HEK293T (cell line): ENCODE measurements around the gene DAG1.

ENCODE experiments used
- CTCF ChIA-PET: fragments of 350-600 bp; formaldehyde crosslinking; extraction: SDS; loops from one replicate; lab custom pipeline; 2021; ENCODE audit warnings: antibody characterized with exemption, inconsistent platforms; lab: Yijun Ruan, JAX
- POLR2A ChIA-PET: fragments of 350-600 bp; formaldehyde crosslinking; extraction: SDS; loops from one replicate; lab custom pipeline; 2020; ENCODE audit warnings: antibody characterized with exemption, inconsistent platforms; lab: Yijun Ruan, JAX
- DNase-seq: peaks from one replicate; pipeline ENCODE4 v3.0.0; 2012; ENCODE audit warnings: mixed read lengths; ENCODE audit errors: extremely low spot score
- ARNT ChIP-seq: fragments of 450-650 bp; IDR thresholded peaks from 2 replicates; pipeline ENCODE4 v1.6.1; 2017; ENCODE audit warnings: mild to moderate bottlenecking
- BHLHE40 ChIP-seq: fragments of 450-650 bp; IDR thresholded peaks from 2 replicates; pipeline ENCODE4 v1.6.1; 2016; ENCODE audit warnings: mild to moderate bottlenecking, moderate library complexity, borderline replicate concordance
- CTBP1 ChIP-seq: fragments of 450-650 bp; IDR thresholded peaks from 2 replicates; pipeline ENCODE4 v1.6.1; 2016; ENCODE audit warnings: borderline replicate concordance
- ELF4 ChIP-seq: fragments of 450-650 bp; IDR thresholded peaks from 2 replicates; pipeline ENCODE4 v1.6.1; 2017; ENCODE audit warnings: antibody characterized with exemption
- FOXA1 ChIP-seq: fragments of 450-650 bp; IDR thresholded peaks from 2 replicates; pipeline ENCODE4 v1.6.1; 2016; ENCODE audit warnings: mild to moderate bottlenecking
- FOXK2 ChIP-seq: fragments of 450-650 bp; IDR thresholded peaks from 2 replicates; pipeline ENCODE4 v1.6.1; 2016; ENCODE audit warnings: mild to moderate bottlenecking
- FOXM1 ChIP-seq: fragments of 450-650 bp; IDR thresholded peaks from 2 replicates; pipeline ENCODE4 v1.6.1; 2017; ENCODE audit warnings: mild to moderate bottlenecking, borderline replicate concordance
- HDGF ChIP-seq: fragments of 450-650 bp; IDR thresholded peaks from 2 replicates; pipeline ENCODE4 v1.6.1; 2017; ENCODE audit warnings: antibody characterized with exemption, borderline replicate concordance
- L3MBTL2 ChIP-seq: fragments of 450-650 bp; conservative IDR thresholded peaks from 2 replicates; pipeline ENCODE4 v1.6.1; 2016; ENCODE audit warnings: mild to moderate bottlenecking
- LEF1 ChIP-seq: fragments of 450-650 bp; IDR thresholded peaks from 2 replicates; pipeline ENCODE4 v1.6.1; 2017; ENCODE audit warnings: mild to moderate bottlenecking, borderline replicate concordance
- NFRKB ChIP-seq: fragments of 450-650 bp; IDR thresholded peaks from 2 replicates; pipeline ENCODE4 v1.6.1; 2016; ENCODE audit warnings: mild to moderate bottlenecking, moderate library complexity
- PKNOX1 ChIP-seq: fragments of 450-650 bp; IDR thresholded peaks from 2 replicates; pipeline ENCODE4 v1.6.1; 2016
- SP1 ChIP-seq: fragments of 450-650 bp; IDR thresholded peaks from 2 replicates; pipeline ENCODE4 v1.6.1; 2017
- SUZ12 ChIP-seq: fragments of 450-650 bp; IDR thresholded peaks from 2 replicates; pipeline ENCODE4 v1.6.1; 2016; ENCODE audit warnings: mild to moderate bottlenecking
- TARDBP ChIP-seq: fragments of 450-650 bp; IDR thresholded peaks from 2 replicates; pipeline ENCODE4 v1.6.1; 2016
- ZNF384 ChIP-seq: fragments of 450-650 bp; IDR thresholded peaks from 2 replicates; pipeline ENCODE4 v1.6.1; 2016

Gene DAG1

GRCh38 chr3:49469936-49470713 is at the start of gene DAG1:
DAG1 (plus strand) TSS chr3:49470267; CDS start chr3:49510535, 40,268 bp downstream.
- TF ChIP-seq FOXM1 (no peak), FOXA1 (no peak), ELF4 (no peak), L3MBTL2 (no peak), TARDBP (no peak), SUZ12 (no peak), FOXK2 (no peak), CTBP1 (peak; percentile 82), PKNOX1 (peak; percentile 79), LEF1 (no peak), ZNF384 (no peak), ARNT (no peak; the same call in 1 of the 2 replicates)
- POLR2A ChIA-PET = interaction anchor here (0.7 to 3.4 kb wide), 19 partner anchors 10 to 376 kb away, joined by 3 to 20 read pairs (median 4); partner anchors contain the start of genes NICN1, QRICH1, RHOA and TCTA
- peak; percentile 98 for DNase-seq
- CTCF ChIA-PET = interaction anchor here (1.3 to 2.6 kb wide), 3 partner anchors 21 to 356 kb away, joined by 4 to 5 read pairs (median 4); partner anchors contain the start of gene USP4

GRCh38 chr3:49421890-49422378 is 48.1 kb upstream of the DAG1 start:
- TF ChIP-seq FOXM1 (no peak), ARNT (no peak), FOXK2 (no peak), NFRKB (no peak), SUZ12 (no peak)
- DNase-seq = no peak
- ChIA-PET CTCF (no interaction called here), POLR2A (interaction anchor here (0.7 to 2.0 kb wide), 3 partner anchors 9 to 82 kb away, joined by 3 to 12 read pairs (median 4); partner anchors contain the start of genes RHOA, TCTA and USP4)

GRCh38 chr3:49422379-49423248 is 47.5 kb upstream of the DAG1 start, which contains the start of gene AMT:
AMT (minus strand) TSS chr3:49422473; CDS start chr3:49422450, 23 bp downstream.
- TF ChIP-seq ELF4 (no peak), SUZ12 (no peak), FOXA1 (no peak), NFRKB (no peak), CTBP1 (no peak), SP1 (no peak), LEF1 (no peak), FOXM1 (no peak), HDGF (no peak), ZNF384 (no peak), BHLHE40 (no peak), TARDBP (no peak), ARNT (no peak)
- CTCF ChIA-PET = no interaction called here
- no peak for DNase-seq
- POLR2A ChIA-PET = interaction anchor here (0.7 to 2.0 kb wide), 2 partner anchors 10 to 82 kb away, joined by 4 to 12 read pairs; partner anchors contain the start of genes RHOA, TCTA and USP4

- ChIA-PET POLR2A (interaction anchor here (3.4 kb wide), 1 partner anchor 13 kb away, joined by 12 read pairs; the partner anchor contains the start of genes RHOA and TCTA), CTCF (no interaction called here)
- no peak for TF ChIP-seq ARNT
Measured at GRCh38 chr3:49424816-49425215, 45.3 kb upstream of the DAG1 start.

GRCh38 chr3:49427586-49427985 is 42.5 kb upstream of the DAG1 start:
- CTCF ChIA-PET = no interaction called here
- DNase-seq = no peak
- POLR2A ChIA-PET = interaction anchor here (2.0 to 2.5 kb wide), 2 partner anchors 11 to 15 kb away, joined by 11 to 16 read pairs; partner anchors contain the start of genes RHOA and TCTA
- TF ChIP-seq SUZ12 (no peak), ZNF384 (no peak), TARDBP (no peak), HDGF (no peak), CTBP1 (no peak), ARNT (no peak), FOXM1 (no peak), FOXA1 (no peak), L3MBTL2 (no peak), LEF1 (no peak)

More at GRCh38 chr3:49424816-49425215, 45.3 kb upstream of the DAG1 start:
- no peak for DNase-seq

GRCh38 chr3:49428752-49429080 is 41.4 kb upstream of the DAG1 start:
- TF ChIP-seq FOXA1 = no peak
- no peak for TF ChIP-seq NFRKB
- TF ChIP-seq ARNT = no peak
- no peak for TF ChIP-seq PKNOX1
- no peak for TF ChIP-seq SP1
- no peak for TF ChIP-seq SUZ12
- no peak for TF ChIP-seq ELF4
- no peak for TF ChIP-seq LEF1
- TF ChIP-seq HDGF = no peak
- DNase-seq = no peak
- POLR2A ChIA-PET = interaction anchor here (0.6 to 2.6 kb wide), 16 partner anchors 9 to 421 kb away, joined by 3 to 23 read pairs (median 5); partner anchors contain the start of genes DAG1, RHOA, TCTA and USP4
- CTCF ChIA-PET = interaction anchor here (0.6 to 1.4 kb wide), 2 partner anchors 89 to 143 kb away, joined by 3 to 6 read pairs; partner anchors contain the start of gene USP4
